ENCODE results near the gene NLRP7.

NLRP7 gene

DNA sequence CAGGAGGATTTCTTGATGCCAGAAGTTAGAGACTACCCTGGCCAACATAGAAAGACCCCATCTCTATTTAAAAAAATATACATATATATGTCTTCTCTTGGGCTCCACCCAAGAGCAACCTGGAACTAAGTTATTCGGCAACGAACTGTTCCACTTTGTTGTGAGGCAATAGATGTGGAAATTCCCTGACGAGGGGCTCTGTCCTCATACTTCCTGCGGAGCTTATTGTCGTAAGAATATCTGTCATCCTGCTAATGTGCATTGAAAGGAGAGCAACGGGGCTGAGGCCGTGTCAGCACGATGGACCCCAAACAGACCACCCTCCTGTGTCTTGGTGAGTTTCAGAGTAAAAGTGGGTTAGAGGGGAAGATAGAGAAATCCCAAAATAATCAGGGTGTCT is 73.3 kb downstream of the NLRP7 start, which contains the start of gene FCAR:
FCAR (plus strand) TSS at position 246 of the 400 bp plus-strand sequence; CDS start at position 301, 55 bp downstream.
- DNase-seq (ENCODE audit: low spot score) = no peak

Measured in ecto neural progenitor cell (in vitro differentiated cells).